Measurements from ENCODE around the gene SLC38A5. TPM values are rescaled to one million over a fixed set of nuclear protein-coding genes. Genes with fewer than 3 reads are reported as not detected.
A peak's percentile ranks its signal among the peaks of the same experiment; 100 is the strongest.
"Not testable (repeated sequence)": the region's sequence is repeated elsewhere in the genome, so short reads cannot be mapped to it uniquely, and the experiment has no call there.

SLC38A5 gene
- 25.1 and 28.8 TPM in 2 replicates for total RNA-seq
- polyA plus RNA-seq = 21.6 and 24.1 TPM in 2 replicates
- 16.7 and 18.8 TPM in 2 replicates for polyA plus RNA-seq (2011; cell fraction: cytosol; rRNA removed)
- polyA plus RNA-seq (2011; cell fraction: nucleus; rRNA removed) = 19.6 and 19.9 TPM in 2 replicates
- 47.5 and 50.6 TPM in 2 replicates for polyA plus RNA-seq (2012)
- 22.3 and 27.9 TPM in 2 replicates for polyA minus RNA-seq
- 285 TPM for polyA minus RNA-seq (2011; cell fraction: cytosol; rRNA and poly(A)+ RNA removed)
- polyA minus RNA-seq (2011; cell fraction: nucleus; rRNA and poly(A)+ RNA removed) = 5.5 and 7.1 TPM in 2 replicates
- Bru-seq, nascent RNA = percentile 44 among the genes with signal in this experiment
- BruChase-seq, experiment 1, labeled RNA remaining after a 6-hour chase = percentile 51 among the genes with signal in this experiment
- BruChase-seq, experiment 2, labeled RNA remaining after a 2-hour chase = percentile 52 among the genes with signal in this experiment
- long read RNA-seq, transcript SLC38A5-210 (16 exons, 2,659 nt) = major isoform, 9 of 28 reads
- long read RNA-seq, partial matches to known transcripts = 4 of 28 reads
- long read RNA-seq, other reads (novel, unspliced or antisense) = 15 of 28 reads

- DNase-seq (ENCODE audit: low read depth, low spot score) (no peak), FAIRE-seq (no peak)
- Histone ChIP-seq H3K36me3 (ENCODE audit: control insufficient read depth in 2 of 2, extremely low read depth in 1 of 2, insufficient read depth in 2 of 2, low read length in 2 of 2) (no peaks in the 10 kb centered on the region), H3K27me3 (ENCODE audit: control insufficient read depth in 2 of 2, insufficient read depth in 2 of 2, low read length in 2 of 2) (peaks cover 2 to 8% of the 10 kb centered on the region in 2 experiments), H3K27ac (ENCODE audit: insufficient read depth, low read depth, low read length) (no peak within 1 kb of the TSS), H3K4me2 (ENCODE audit: insufficient read depth, low read length) (peak within 1 kb of the TSS; percentile 17), H2AFZ (ENCODE audit: low read depth, low read length) (peak within 1 kb of the TSS; percentile 51), H3K9me1 (replicated peaks; ENCODE audit: control insufficient read depth, extremely low read depth, insufficient read depth, low read length) (no peaks in the 10 kb centered on the region), H3K9ac (replicated peaks; ENCODE audit: extremely low read depth, insufficient read depth, low read length) (peak within 1 kb of the TSS; percentile 23), H3K4me1 (ENCODE audit: control insufficient read depth, extremely low read depth, insufficient read depth, low read length) (peaks cover 2% of the 10 kb centered on the region), H3K4me3 (replicated peaks in 1 of 3; ENCODE audit: insufficient read depth in 1 of 3, low read depth in 1 of 3, low read length in 3 of 3) (peak within 1 kb of the TSS in 2 of 3 experiments; percentile 8 to 62), H3K9me3 (replicated peaks; ENCODE audit: control insufficient read depth, insufficient read depth, low read length) (no peaks in the 10 kb centered on the region), H3K79me2 (ENCODE audit: control insufficient read depth, insufficient read depth, low read length) (peaks cover 10% of the 10 kb centered on the region), H4K20me1 (replicated peaks; ENCODE audit: control insufficient read depth, extremely low read depth, insufficient read depth, low read length) (no peaks in the 10 kb centered on the region)
- ChIA-PET CTCF (no interaction called here), POLR2A (no interaction called here)
- intact Hi-C loops (cut with micrococcal nuclease) (no loop called here), dilution Hi-C loops (cut with MboI; ENCODE audit: extremely low pct_ligation_motif_present, low sequenced_read_pairs) (no loop called here)
- no TSS peak for BruUV-seq (replicated peaks)
- TF ChIP-seq MAX (IDR thresholded peaks at IDR 0.05; ENCODE audit: insufficient read depth, insufficient read length) (no peak), EZH2 (IDR thresholded peaks at IDR 0.05; ENCODE audit: borderline replicate concordance, low read depth, low read length, severe bottlenecking) (no peak), POLR2AphosphoS5 (IDR thresholded peaks at IDR 0.05; ENCODE audit: insufficient read depth, low read depth, low read length) (no peak), CTCF (IDR thresholded peaks at IDR 0.05; ENCODE audit: extremely low read depth in 1 of 2, insufficient read depth in 1 of 2, low read depth in 1 of 2, low read length in 2 of 2) (no peak), POLR2A (IDR thresholded peaks at IDR 0.05; ENCODE audit: low read depth, low read length) (no peak), GATA2 (IDR thresholded peaks at IDR 0.05; ENCODE audit: insufficient read depth, insufficient read length, low read depth, low read length) (no peak), JUN (IDR thresholded peaks at IDR 0.05; ENCODE audit: borderline replicate concordance, insufficient read depth, insufficient read length, low read depth) (no peak), MYC (IDR thresholded peaks at IDR 0.05; ENCODE audit: low read depth, low read length) (no peak), FOS (IDR thresholded peaks at IDR 0.05; ENCODE audit: borderline replicate concordance, insufficient read depth, low read length) (no peak)
Observed at GRCh38 chrX:48470110-48470832, at the start of gene SLC38A5. Gene SLC38A5 (minus strand): TSS chrX:48470260. CDS start chrX:48467924, 2,336 bp downstream.

- BruUV-seq (replicated peaks); H3K4me3 ChIP-seq (replicated peaks in 1 of 3; ENCODE audit: insufficient read depth in 1 of 3, low read depth in 1 of 3, low read length in 3 of 3); H3K9me3 ChIP-seq (replicated peaks; ENCODE audit: control insufficient read depth, insufficient read depth, low read length); H4K20me1 ChIP-seq (replicated peaks; ENCODE audit: control insufficient read depth, extremely low read depth, insufficient read depth, low read length); H3K9me1 ChIP-seq (replicated peaks; ENCODE audit: control insufficient read depth, extremely low read depth, insufficient read depth, low read length); H3K4me2 ChIP-seq (ENCODE audit: insufficient read depth, low read length); CTCF ChIA-PET; POLR2A ChIA-PET; H2AFZ ChIP-seq (ENCODE audit: low read depth, low read length); intact Hi-C loops (cut with micrococcal nuclease); H3K9ac ChIP-seq (replicated peaks; ENCODE audit: extremely low read depth, insufficient read depth, low read length); H3K27me3 ChIP-seq (ENCODE audit: control insufficient read depth in 2 of 2, insufficient read depth in 2 of 2, low read length in 2 of 2); FAIRE-seq; DNase-seq (ENCODE audit: low read depth, low spot score); H3K36me3 ChIP-seq (ENCODE audit: control insufficient read depth in 2 of 2, extremely low read depth in 1 of 2, insufficient read depth in 2 of 2, low read length in 2 of 2); H3K4me1 ChIP-seq (ENCODE audit: control insufficient read depth, extremely low read depth, insufficient read depth, low read length); H3K27ac ChIP-seq (ENCODE audit: insufficient read depth, low read depth, low read length); dilution Hi-C loops (cut with MboI; ENCODE audit: extremely low pct_ligation_motif_present, low sequenced_read_pairs): not testable (repeated sequence)
- H3K79me2 ChIP-seq (ENCODE audit: control insufficient read depth, insufficient read depth, low read length) = peaks cover 13% of the 10 kb centered on the region
Observed at GRCh38 chrX:48519481-48519880, 49.4 kb upstream of the SLC38A5 start.
